Transverse colon (tissue), 4 donors: Measurements from ENCODE around the gene PCNT. TPM values are rescaled to one million over a fixed set of nuclear protein-coding genes. Genes with fewer than 3 reads are reported as not detected.

Source experiments
- DNase-seq: peaks from one replicate; pipeline ENCODE4 v3.0.0-alpha.2; 2019
- H3K27ac ChIP-seq, 4 donors: fragments of 200-600 bp; sonication (generic); 2 replicates each; pipeline ENCODE4 v1.5.1; 2016 to 2018; ENCODE audit warnings: inconsistent platforms in 4 of 4
- H3K27me3 ChIP-seq: fragments of 200-600 bp; sonication (generic); 2 replicates; pipeline ENCODE4 v1.5.1; 2017; ENCODE audit warnings: inconsistent platforms
- H3K36me3 ChIP-seq, 4 donors: fragments of 200-600 bp; sonication (generic); 2 replicates each; pipeline ENCODE4 v1.5.1; 2017 to 2019; ENCODE audit warnings: inconsistent platforms in 4 of 4
- H3K4me1 ChIP-seq, 4 donors: fragments of 200-600 bp; sonication (generic); 2 replicates each; pipeline ENCODE4 v1.5.1; 2017 to 2020; ENCODE audit warnings: inconsistent platforms in 4 of 4
- H3K4me3 ChIP-seq, 4 donors: fragments of 200-600 bp; sonication (generic); 1 replicate in 1 of 4; 2 replicates in 3 of 4; pipeline versions ENCODE4 v1.5.1 to v1.6.1; 2017 to 2019; ENCODE audit warnings: inconsistent platforms in 4 of 4
- H3K9me3 ChIP-seq, 2 donors: fragments of 200-600 bp; sonication (generic); 2 replicates each; pipeline ENCODE4 v1.5.1; 2017 to 2019; ENCODE audit warnings: inconsistent platforms in 2 of 2
- EP300 ChIP-seq: sonication (generic); formaldehyde crosslinking; IDR thresholded peaks from one replicate; pipeline ENCODE4 v1.6.1; 2017; ENCODE audit warnings: antibody characterized with exemption, low read depth
- POLR2A ChIP-seq: fragments of 450-650 bp; IDR thresholded peaks from one replicate; pipeline ENCODE4 v1.6.1; 2016; ENCODE audit warnings: antibody characterized with exemption, mild to moderate bottlenecking, moderate library complexity
- POLR2AphosphoS5 ChIP-seq, 3 donors: sonication (generic); formaldehyde crosslinking; IDR thresholded peaks; one replicate each; pipeline ENCODE4 v1.6.1; 2016; ENCODE audit warnings: antibody characterized with exemption in 3 of 3
- WGBS, 2 donors: methylation state at CpG; one replicate each; pipeline ENCODE4 v1.1.5; 2018; ENCODE audit warnings: low coverage in 1 of 2; 5-methylcytosine and 5-hydroxymethylcytosine counted together
- in situ Hi-C, 4 donors: fragments of 200-750 bp; cut with MboI; loops; one replicate each; pipeline versions ENCODE4 v1.15.0 to v1.15.1; 2017; ENCODE audit warnings: low sequenced_read_pairs in 3 of 4, low pct_ligation_motif_present in 1 of 4, low pct_unique_long_range_greater_than_20kb in 1 of 4
- intact Hi-C: fragments of 100-400 bp; cut with DNase I; formaldehyde crosslinking; loops from one replicate; pipeline ENCODE4 v1.15.1; 2023; ENCODE audit warnings: low total_unique reads
- total RNA-seq, 4 donors: library from RNA; depleted of rRNA; stranded (reverse); fragments of >200 nt; gene quantifications; one replicate each; pipeline ENCODE4 v1.1.0, GENCODE V29; 2016
- TF ChIP-seq, protein P1 (sequence below), 5 experiments: fragments of 200-600 bp in 3 of 5; fragments of 450-650 bp in 2 of 5; sonication (generic) in 3 of 5; IDR thresholded peaks; 1 replicate in 2 of 5; 2 replicates in 3 of 5; pipeline ENCODE4 v1.5.1; 2016 to 2017; ENCODE audit warnings: antibody characterized with exemption in 5 of 5, inconsistent platforms in 3 of 5, mild to moderate bottlenecking in 2 of 5, moderate library complexity in 1 of 5

Gene PCNT
- total RNA-seq, 4 donors from 2014 or later = 27.6 to 171 (median 63.4) TPM

DNA sequence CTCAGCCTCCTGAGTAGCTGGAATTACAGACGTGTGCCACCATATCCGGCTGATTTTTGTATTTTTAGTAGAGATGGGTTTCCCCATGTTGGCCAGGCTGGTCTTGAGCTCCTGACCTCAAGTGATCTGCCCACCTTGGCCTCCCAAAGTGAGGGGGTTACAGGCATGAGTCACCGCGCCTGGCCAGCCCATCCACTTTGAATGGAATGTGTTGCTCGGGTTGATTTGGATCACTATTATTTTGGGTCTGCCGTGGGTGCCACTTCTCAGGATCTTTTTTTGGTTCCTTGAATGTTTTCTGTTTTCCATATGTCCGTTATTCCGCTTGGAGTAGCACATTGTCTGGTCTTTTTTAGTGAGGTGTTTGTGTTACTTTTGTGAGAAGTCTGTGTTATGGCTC is 17.0 kb downstream of the PCNT start:
- TF ChIP-seq EP300 (no peak), POLR2AphosphoS5 (IDR thresholded peaks at IDR 0.05) (no peak), POLR2A (no peak)
- TF ChIP-seq, protein P1, sequence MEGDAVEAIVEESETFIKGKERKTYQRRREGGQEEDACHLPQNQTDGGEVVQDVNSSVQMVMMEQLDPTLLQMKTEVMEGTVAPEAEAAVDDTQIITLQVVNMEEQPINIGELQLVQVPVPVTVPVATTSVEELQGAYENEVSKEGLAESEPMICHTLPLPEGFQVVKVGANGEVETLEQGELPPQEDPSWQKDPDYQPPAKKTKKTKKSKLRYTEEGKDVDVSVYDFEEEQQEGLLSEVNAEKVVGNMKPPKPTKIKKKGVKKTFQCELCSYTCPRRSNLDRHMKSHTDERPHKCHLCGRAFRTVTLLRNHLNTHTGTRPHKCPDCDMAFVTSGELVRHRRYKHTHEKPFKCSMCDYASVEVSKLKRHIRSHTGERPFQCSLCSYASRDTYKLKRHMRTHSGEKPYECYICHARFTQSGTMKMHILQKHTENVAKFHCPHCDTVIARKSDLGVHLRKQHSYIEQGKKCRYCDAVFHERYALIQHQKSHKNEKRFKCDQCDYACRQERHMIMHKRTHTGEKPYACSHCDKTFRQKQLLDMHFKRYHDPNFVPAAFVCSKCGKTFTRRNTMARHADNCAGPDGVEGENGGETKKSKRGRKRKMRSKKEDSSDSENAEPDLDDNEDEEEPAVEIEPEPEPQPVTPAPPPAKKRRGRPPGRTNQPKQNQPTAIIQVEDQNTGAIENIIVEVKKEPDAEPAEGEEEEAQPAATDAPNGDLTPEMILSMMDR (IDR thresholded peaks at IDR 0.05) = no peak
- Histone ChIP-seq H3K4me3 (no peak overlapping the region), H3K9me3 (no peaks in the 10 kb centered on the region), H3K27ac (no peak overlapping the region), H3K27me3 (no peaks in the 10 kb centered on the region), H3K4me1 (no peaks in the 10 kb centered on the region), H3K36me3 (peaks cover 0 to 20% (median 10%) of the 10 kb centered on the region in 4 donors)
- intact Hi-C loops (no loop called here), in situ Hi-C loops (no loop called here)
- DNase-seq = no peak
- WGBS, 2 donors = 81 to 96% methylated on average over 4 to 8 of the region's 8 CpGs

DNA sequence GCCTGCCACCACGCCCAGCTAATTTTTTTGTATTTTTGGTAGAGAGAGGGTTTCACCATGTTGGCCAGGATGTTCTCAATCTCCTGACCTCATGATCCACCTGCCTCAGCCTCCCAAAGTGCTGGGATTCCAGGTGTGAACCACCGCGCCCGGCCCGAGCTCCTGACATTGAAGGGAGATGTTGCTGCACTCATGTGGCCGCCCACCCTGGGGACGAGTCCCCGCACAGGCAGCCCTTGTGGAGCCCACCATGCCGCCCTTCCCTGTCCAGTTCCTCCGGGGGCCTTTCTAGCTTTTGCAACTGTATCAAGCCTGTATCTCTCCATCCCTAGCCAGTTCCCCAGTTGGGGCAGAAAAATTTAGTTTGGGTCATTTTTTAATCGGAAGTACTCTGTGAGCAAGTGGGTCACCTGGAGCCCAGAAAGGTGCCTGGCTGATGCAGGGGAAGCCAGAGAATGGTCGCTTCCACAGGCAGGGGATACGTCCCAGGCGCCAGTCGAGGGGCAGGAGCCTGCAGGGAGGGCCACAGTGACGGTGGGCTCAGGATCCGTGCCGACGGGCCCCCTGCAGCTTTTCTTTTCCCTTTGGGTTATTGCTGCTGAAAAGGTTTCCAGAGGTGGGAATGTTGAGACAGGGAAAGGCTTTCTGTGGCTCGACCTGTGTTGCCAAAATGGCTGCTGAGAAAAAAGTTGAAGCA is 20.4 kb downstream of the PCNT start:
- TF ChIP-seq, protein P1 (IDR thresholded peaks at IDR 0.05) = no peak
- no peak for TF ChIP-seq EP300
- no peak for TF ChIP-seq POLR2AphosphoS5 (IDR thresholded peaks at IDR 0.05)
- no peak for TF ChIP-seq POLR2A
- in situ Hi-C loops (no loop called here), intact Hi-C loops (no loop called here)
- H3K27ac ChIP-seq = no peak overlapping the region
- H3K4me1 ChIP-seq = no peaks in the 10 kb centered on the region
- peaks cover 0 to 35% (median 15%) of the 10 kb centered on the region in 4 donors for H3K36me3 ChIP-seq
- H3K4me3 ChIP-seq = no peak overlapping the region
- no peak for DNase-seq
- no peaks in the 10 kb centered on the region for H3K27me3 ChIP-seq
- no peaks in the 10 kb centered on the region for H3K9me3 ChIP-seq
- WGBS, 2 donors = 90 to 97% methylated on average over 2 to 20 of the region's 20 CpGs

DNA sequence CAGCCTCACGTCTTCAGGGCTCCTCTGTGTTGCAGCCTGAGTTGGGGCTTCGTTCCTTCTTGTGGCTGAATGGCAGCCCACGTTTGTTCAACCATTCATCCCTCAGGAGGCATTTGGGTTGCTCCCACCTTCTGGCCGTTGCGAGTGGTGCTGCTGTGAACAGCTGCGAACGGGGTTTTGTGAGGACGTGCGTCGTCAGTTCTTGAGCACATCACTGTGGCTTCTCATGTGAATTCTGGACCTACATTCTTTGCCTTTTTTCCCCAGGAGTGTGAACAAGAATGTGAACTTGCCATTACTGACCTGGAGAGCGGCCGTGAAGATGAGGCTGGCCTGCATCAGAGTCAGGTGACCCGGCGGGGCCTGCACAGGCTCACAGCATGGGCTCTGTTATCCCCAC is 21.9 kb downstream of the PCNT start:
- peaks cover 0 to 46% (median 23%) of the 10 kb centered on the region in 4 donors for H3K36me3 ChIP-seq
- intact Hi-C loops = no loop called here
- in situ Hi-C loops = no loop called here

More for the DNA sequence above, 21.9 kb downstream of the PCNT start:
- TF ChIP-seq, protein P1 (IDR thresholded peaks at IDR 0.05) = no peak
- TF ChIP-seq POLR2A (no peak), EP300 (no peak), POLR2AphosphoS5 (IDR thresholded peaks at IDR 0.05) (no peak)
- no peaks in the 10 kb centered on the region for H3K27me3 ChIP-seq
- H3K4me3 ChIP-seq = no peak overlapping the region
- 95 to 96% methylated on average over 8 to 14 of the region's 14 CpGs for WGBS, 2 donors
- H3K27ac ChIP-seq = no peak overlapping the region
- no peaks in the 10 kb centered on the region for H3K4me1 ChIP-seq
- no peaks in the 10 kb centered on the region for H3K9me3 ChIP-seq
- DNase-seq = no peak
